Measurements from ENCODE around the gene GCNT1.

- TF ChIP-seq CTCF (conservative IDR thresholded peaks at IDR 0.05): no peak
- TF ChIP-seq EZH2 (IDR thresholded peaks at IDR 0.05; ENCODE audit: low read depth): no peak
Measured at GRCh38 chr9:76464706-76465105, 5.7 kb downstream of the GCNT1 start.

Data from PC-9 (cell line).